GM12892 (cell line): ENCODE measurements around the gene SYNGR3.

ENCODE experiments used
- POLR2A ChIP-seq: IDR thresholded peaks from 2 replicates; pipeline ENCODE4 v1.6.1; 2011; ENCODE audit warnings: low read depth, low read length, control low read depth
- TAF1 ChIP-seq: IDR thresholded peaks from 2 replicates; pipeline ENCODE4 v1.6.1; 2011; ENCODE audit warnings: low read depth, mild to moderate bottlenecking, control low read depth, low read length, borderline replicate concordance

GRCh38 chr16:1998852-1999801 is 9.4 kb downstream of the SYNGR3 start:
- TF ChIP-seq POLR2A, result no peak; the same call in 1 of the 2 replicates
- no peak for TF ChIP-seq TAF1
